Measurements from ENCODE around the gene ASPSCR1.
"Not testable (repeated sequence)": the region's sequence is repeated elsewhere in the genome, so short reads cannot be mapped to it uniquely, and the experiment has no call there.

Gene ASPSCR1

GRCh38 chr17:81941484-81942166 is 35.8 kb upstream of the ASPSCR1 start:
- DNase-seq = no peak

GRCh38 chr17:81942167-81942553 is 35.3 kb upstream of the ASPSCR1 start:
- no peak for DNase-seq

GRCh38 chr17:81944858-81945257 is 32.6 kb upstream of the ASPSCR1 start:
- no peak for DNase-seq

- no peak for DNase-seq
Measured at GRCh38 chr17:81947189-81947588, 30.2 kb upstream of the ASPSCR1 start, which contains the start of gene MYADML2. Gene MYADML2 (minus strand): TSS chr17:81947233. CDS start chr17:81941741, 5,492 bp downstream.

GRCh38 chr17:81948635-81949378 is 28.6 kb upstream of the ASPSCR1 start:
- DNase-seq = no peak

- no peak for DNase-seq
Measured at GRCh38 chr17:81950501-81950900, 26.9 kb upstream of the ASPSCR1 start.

- DNase-seq = no peak
Measured at GRCh38 chr17:81951785-81952684, 25.4 kb upstream of the ASPSCR1 start.

GRCh38 chr17:81952792-81953228 is 24.6 kb upstream of the ASPSCR1 start:
- no peak for DNase-seq

- DNase-seq = not testable (repeated sequence)
Measured at GRCh38 chr17:81953443-81953842, 24.0 kb upstream of the ASPSCR1 start.

- DNase-seq = no peak
Measured at GRCh38 chr17:81954131-81955057, 23.0 kb upstream of the ASPSCR1 start.

GRCh38 chr17:81955058-81955681 is 22.3 kb upstream of the ASPSCR1 start:
- no peak for DNase-seq

GRCh38 chr17:81955756-81956544 is 21.5 kb upstream of the ASPSCR1 start:
- DNase-seq = no peak

GRCh38 chr17:81956607-81957589 is 20.5 kb upstream of the ASPSCR1 start:
- DNase-seq = no peak

GRCh38 chr17:81957691-81958432 is 19.6 kb upstream of the ASPSCR1 start:
- DNase-seq = no peak

GRCh38 chr17:81958633-81959342 is 18.6 kb upstream of the ASPSCR1 start:
- no peak for DNase-seq

- peak; percentile 60 for DNase-seq
Measured at GRCh38 chr17:81959362-81960129, 17.9 kb upstream of the ASPSCR1 start.
